HEK293 (cell line): Measurements from ENCODE around the gene TAS2R39.

Experiments used
- CTCF ChIA-PET: fragments of 350-600 bp; formaldehyde crosslinking; extraction: SDS; loops from one replicate; lab custom pipeline; 2021; ENCODE audit warnings: antibody characterized with exemption; lab: Yijun Ruan, JAX
- POLR2A ChIA-PET: fragments of 300-600 bp; formaldehyde crosslinking; extraction: SDS; loops from one replicate; lab custom pipeline; 2020; ENCODE audit warnings: antibody characterized with exemption, inconsistent platforms; lab: Yijun Ruan, JAX
- H3K27ac ChIP-seq: fragments of 200-500 bp; sonication (Bioruptor generic); 2 replicates; pipeline ENCODE4 v1.5.1; 2014; ENCODE audit warnings: low read depth, low read length, control low read depth, inconsistent platforms; ENCODE audit errors: extremely low read depth
- H3K36me3 ChIP-seq, 2 experiments: fragments of 200-500 bp in 1 of 2; sonication (Bioruptor generic) in 1 of 2; 1 replicate in 1 of 2; 2 replicates in 1 of 2; pipeline ENCODE4 v1.5.1; 2014 to 2017; ENCODE audit warnings: inconsistent platforms in 2 of 2, low read length in 2 of 2; ENCODE audit not compliant: control insufficient read depth in 2 of 2, insufficient read depth in 1 of 2
- H3K4me1 ChIP-seq: fragments of 200-500 bp; sonication (Bioruptor generic); 2 replicates; pipeline ENCODE4 v1.5.1; 2014; ENCODE audit warnings: mild to moderate bottlenecking, low read length, inconsistent platforms; ENCODE audit not compliant: control insufficient read depth, insufficient read depth
- H3K4me3 ChIP-seq: 2 replicates; pipeline ENCODE4 v1.5.1; 2011; ENCODE audit warnings: low read depth, mild to moderate bottlenecking, control low read depth, low read length, moderate library complexity
- H3K9me3 ChIP-seq: fragments of 200-500 bp; sonication (Bioruptor generic); 2 replicates; pipeline ENCODE4 v1.5.1; 2014; ENCODE audit warnings: low read depth, low read length, inconsistent platforms; ENCODE audit not compliant: control insufficient read depth, insufficient read depth
- FEZF1 ChIP-seq: fragments of 450-650 bp; formaldehyde crosslinking; IDR thresholded peaks from 2 replicates; pipeline ENCODE4 v1.5.1; 2016; ENCODE audit warnings: missing biosample characterization, missing genetic modification characterization
- HOXD13 ChIP-seq: sonication (generic); formaldehyde crosslinking; IDR thresholded peaks from 2 replicates; pipeline ENCODE4 v1.8.0; 2022; ENCODE audit warnings: missing genetic modification reagents, borderline replicate concordance
- IKZF3 ChIP-seq: fragments of 450-650 bp; IDR thresholded peaks from 2 replicates; pipeline ENCODE4 v1.5.0; 2018; ENCODE audit warnings: missing biosample characterization, mild to moderate bottlenecking, missing genetic modification characterization, moderate library complexity
- OVOL3 ChIP-seq: fragments of 450-650 bp; formaldehyde crosslinking; IDR thresholded peaks from 2 replicates; pipeline ENCODE4 v1.5.1; 2016; ENCODE audit warnings: missing biosample characterization, missing genetic modification characterization
- SALL2 ChIP-seq: fragments of 450-650 bp; formaldehyde crosslinking; IDR thresholded peaks from 2 replicates; pipeline ENCODE4 v1.5.0; 2017; ENCODE audit warnings: missing biosample characterization, mild to moderate bottlenecking, missing genetic modification characterization, borderline replicate concordance
- SCRT1 ChIP-seq: fragments of 450-650 bp; formaldehyde crosslinking; IDR thresholded peaks from 2 replicates; pipeline ENCODE4 v1.5.1; 2016; ENCODE audit warnings: missing biosample characterization, missing genetic modification characterization, borderline replicate concordance
- SP2 ChIP-seq: fragments of 450-650 bp; formaldehyde crosslinking; IDR thresholded peaks from 2 replicates; pipeline ENCODE4 v1.5.1; 2016; ENCODE audit warnings: missing biosample characterization, missing genetic modification characterization
- ZNF133 ChIP-seq: fragments of 450-650 bp; formaldehyde crosslinking; IDR thresholded peaks from 2 replicates; pipeline ENCODE4 v1.5.1; 2016; ENCODE audit warnings: missing biosample characterization, missing genetic modification characterization
- ZNF140 ChIP-seq: fragments of 450-650 bp; formaldehyde crosslinking; IDR thresholded peaks from 2 replicates; pipeline ENCODE4 v1.5.1; 2016; ENCODE audit warnings: missing biosample characterization, missing genetic modification characterization
- ZNF221 ChIP-seq: fragments of 450-650 bp; formaldehyde crosslinking; IDR thresholded peaks from 2 replicates; pipeline ENCODE4 v1.5.1; 2017; ENCODE audit warnings: missing biosample characterization, missing genetic modification characterization, borderline replicate concordance
- ZNF416 ChIP-seq: fragments of 450-650 bp; formaldehyde crosslinking; IDR thresholded peaks from 2 replicates; pipeline ENCODE4 v1.5.1; 2016; ENCODE audit warnings: missing biosample characterization, missing genetic modification characterization
- ZNF610 ChIP-seq: fragments of 450-650 bp; formaldehyde crosslinking; IDR thresholded peaks from 2 replicates; pipeline ENCODE4 v1.5.1; 2016; ENCODE audit warnings: missing biosample characterization, missing genetic modification characterization, borderline replicate concordance
- ZNF623 ChIP-seq: fragments of 450-650 bp; formaldehyde crosslinking; IDR thresholded peaks from 2 replicates; pipeline ENCODE4 v1.5.1; 2016; ENCODE audit warnings: missing biosample characterization, missing genetic modification characterization
- ZNF670 ChIP-seq: fragments of 450-650 bp; formaldehyde crosslinking; IDR thresholded peaks from 2 replicates; pipeline ENCODE4 v1.5.1; 2016; ENCODE audit warnings: missing biosample characterization, missing genetic modification characterization, low read depth
- ZNF76 ChIP-seq: fragments of 450-650 bp; formaldehyde crosslinking; IDR thresholded peaks from 2 replicates; pipeline ENCODE4; 2016; ENCODE audit warnings: low read depth, missing biosample characterization, missing genetic modification characterization, borderline replicate concordance
- ZNF792 ChIP-seq: fragments of 450-650 bp; formaldehyde crosslinking; IDR thresholded peaks from 2 replicates; pipeline ENCODE4 v1.5.1; 2016; ENCODE audit warnings: missing biosample characterization, missing genetic modification characterization
- ZNF830 ChIP-seq: fragments of 450-650 bp; IDR thresholded peaks from 2 replicates; pipeline ENCODE4 v1.5.0; 2018; ENCODE audit warnings: missing biosample characterization, missing genetic modification characterization, low read depth, mild to moderate bottlenecking, moderate library complexity
- ZNF843 ChIP-seq: fragments of 450-650 bp; formaldehyde crosslinking; IDR thresholded peaks from 2 replicates; pipeline ENCODE4 v1.5.1; 2016; ENCODE audit warnings: missing biosample characterization, missing genetic modification characterization
- TF ChIP-seq, protein P1 (sequence below): fragments of 450-650 bp; formaldehyde crosslinking; optimal IDR thresholded peaks from 2 replicates; pipeline ENCODE3; 2016; ENCODE audit warnings: missing biosample characterization, mild to moderate bottlenecking, missing genetic modification characterization
- TF ChIP-seq, protein P2 (sequence below): fragments of 450-650 bp; formaldehyde crosslinking; IDR thresholded peaks from 2 replicates; pipeline ENCODE4 v1.5.1; 2016; ENCODE audit warnings: missing biosample characterization, missing genetic modification characterization
- TF ChIP-seq, protein P3 (sequence below): fragments of 450-650 bp; formaldehyde crosslinking; IDR thresholded peaks from 2 replicates; pipeline ENCODE4 v1.5.1; 2017; ENCODE audit warnings: missing biosample characterization, missing genetic modification characterization
- TF ChIP-seq, protein P4 (sequence below): fragments of 450-650 bp; formaldehyde crosslinking; IDR thresholded peaks from 2 replicates; pipeline ENCODE4 v1.5.1; 2016; ENCODE audit warnings: missing biosample characterization, missing genetic modification characterization

Gene TAS2R39

DNA sequence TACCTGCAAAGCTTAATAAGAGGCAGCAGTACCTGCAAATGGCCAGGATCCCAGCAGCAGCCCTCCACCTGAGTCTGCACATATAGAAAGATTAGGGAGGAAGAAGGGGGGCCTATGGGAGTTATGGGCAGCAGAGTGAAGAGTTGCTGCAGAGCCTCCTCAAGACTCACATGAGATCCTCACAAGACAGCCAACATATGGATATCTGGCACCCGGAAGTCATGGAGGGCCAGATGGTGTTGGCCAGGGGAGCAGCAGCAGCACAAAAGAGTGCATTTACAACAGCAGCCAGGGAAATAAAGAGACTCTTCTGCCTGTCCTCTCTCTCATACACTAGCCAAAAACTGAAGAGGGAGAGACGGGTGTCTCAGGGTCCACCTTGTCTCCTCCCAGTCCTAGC lies 34.6 kb downstream of the TAS2R39 start:
- Histone ChIP-seq H3K36me3 (no peaks in the 10 kb centered on the region), H3K9me3 (no peaks in the 10 kb centered on the region), H3K4me1 (no peaks in the 10 kb centered on the region), H3K27ac (no peak overlapping the region), H3K4me3 (no peak overlapping the region)
- ChIA-PET POLR2A (no interaction called here), CTCF (interaction anchor here (0.6 to 5.3 kb wide), 6 partner anchors 10 to 345 kb away, joined by 3 to 148 read pairs (median 10); partner anchors contain the start of gene LLCFC1)
- TF ChIP-seq ZNF843 (tag by site-specific recombination), result no peak
- TF ChIP-seq, protein P1, sequence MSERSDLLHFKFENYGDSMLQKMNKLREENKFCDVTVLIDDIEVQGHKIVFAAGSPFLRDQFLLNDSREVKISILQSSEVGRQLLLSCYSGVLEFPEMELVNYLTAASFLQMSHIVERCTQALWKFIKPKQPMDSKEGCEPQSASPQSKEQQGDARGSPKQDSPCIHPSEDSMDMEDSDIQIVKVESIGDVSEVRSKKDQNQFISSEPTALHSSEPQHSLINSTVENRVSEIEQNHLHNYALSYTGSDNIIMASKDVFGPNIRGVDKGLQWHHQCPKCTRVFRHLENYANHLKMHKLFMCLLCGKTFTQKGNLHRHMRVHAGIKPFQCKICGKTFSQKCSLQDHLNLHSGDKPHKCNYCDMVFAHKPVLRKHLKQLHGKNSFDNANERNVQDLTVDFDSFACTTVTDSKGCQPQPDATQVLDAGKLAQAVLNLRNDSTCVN (tag by site-specific recombination), result no peak
- no peak for TF ChIP-seq ZNF623
- TF ChIP-seq HOXD13, result no peak
- TF ChIP-seq, protein P2, sequence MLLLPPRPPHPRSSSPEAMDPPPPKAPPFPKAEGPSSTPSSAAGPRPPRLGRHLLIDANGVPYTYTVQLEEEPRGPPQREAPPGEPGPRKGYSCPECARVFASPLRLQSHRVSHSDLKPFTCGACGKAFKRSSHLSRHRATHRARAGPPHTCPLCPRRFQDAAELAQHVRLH (tag by site-specific recombination), result no peak
- TF ChIP-seq ZNF221, result no peak
- TF ChIP-seq SCRT1, result no peak
- no peak for TF ChIP-seq IKZF3 (tag by site-specific recombination)
- TF ChIP-seq ZNF610 (tag by site-specific recombination), result no peak
- TF ChIP-seq ZNF416 (tag by site-specific recombination), result no peak
- TF ChIP-seq ZNF830 (tag by site-specific recombination), result no peak
- TF ChIP-seq ZNF792 (tag by site-specific recombination), result no peak

DNA sequence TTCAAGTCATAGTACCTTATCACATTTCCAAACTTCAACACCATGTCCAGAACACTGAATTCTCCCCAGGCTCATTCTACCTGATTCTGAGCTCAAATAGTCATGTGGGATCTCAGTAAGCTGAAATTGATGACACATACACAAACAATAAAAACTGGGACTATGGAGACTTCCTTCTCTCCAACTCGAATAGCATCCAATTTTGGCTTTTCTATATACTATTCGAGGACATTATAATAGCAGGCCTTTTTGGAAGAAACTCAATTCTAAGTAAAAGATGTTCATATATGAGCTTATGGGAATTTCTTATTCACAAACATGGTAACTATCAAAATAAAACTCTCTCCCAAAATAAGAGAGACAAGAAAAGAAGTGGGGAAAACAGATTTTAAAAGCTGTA lies 38.1 kb downstream of the TAS2R39 start:
- ChIA-PET POLR2A (no interaction called here), CTCF (interaction anchor here (0.5 to 3.8 kb wide), 8 partner anchors 12 to 370 kb away, joined by 3 to 25 read pairs (median 3); no protein-coding TSS in a partner anchor)
- no peaks in the 10 kb centered on the region for H3K4me1 ChIP-seq
- H3K4me3 ChIP-seq, result no peak overlapping the region
- no peaks in the 10 kb centered on the region for H3K9me3 ChIP-seq
- no peaks in the 10 kb centered on the region for H3K36me3 ChIP-seq
- H3K27ac ChIP-seq, result no peak overlapping the region
- TF ChIP-seq FEZF1 (tag by site-specific recombination) (no peak), ZNF670 (no peak), ZNF133 (tag by site-specific recombination) (no peak), ZNF76 (tag by site-specific recombination) (no peak), ZNF140 (no peak), SP2 (tag by site-specific recombination) (no peak), SALL2 (tag by site-specific recombination) (no peak), OVOL3 (tag by site-specific recombination) (no peak)
- TF ChIP-seq, protein P3, sequence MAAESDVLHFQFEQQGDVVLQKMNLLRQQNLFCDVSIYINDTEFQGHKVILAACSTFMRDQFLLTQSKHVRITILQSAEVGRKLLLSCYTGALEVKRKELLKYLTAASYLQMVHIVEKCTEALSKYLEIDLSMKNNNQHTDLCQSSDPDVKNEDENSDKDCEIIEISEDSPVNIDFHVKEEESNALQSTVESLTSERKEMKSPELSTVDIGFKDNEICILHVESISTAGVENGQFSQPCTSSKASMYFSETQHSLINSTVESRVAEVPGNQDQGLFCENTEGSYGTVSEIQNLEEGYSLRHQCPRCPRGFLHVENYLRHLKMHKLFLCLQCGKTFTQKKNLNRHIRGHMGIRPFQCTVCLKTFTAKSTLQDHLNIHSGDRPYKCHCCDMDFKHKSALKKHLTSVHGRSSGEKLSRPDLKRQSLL, result no peak

DNA sequence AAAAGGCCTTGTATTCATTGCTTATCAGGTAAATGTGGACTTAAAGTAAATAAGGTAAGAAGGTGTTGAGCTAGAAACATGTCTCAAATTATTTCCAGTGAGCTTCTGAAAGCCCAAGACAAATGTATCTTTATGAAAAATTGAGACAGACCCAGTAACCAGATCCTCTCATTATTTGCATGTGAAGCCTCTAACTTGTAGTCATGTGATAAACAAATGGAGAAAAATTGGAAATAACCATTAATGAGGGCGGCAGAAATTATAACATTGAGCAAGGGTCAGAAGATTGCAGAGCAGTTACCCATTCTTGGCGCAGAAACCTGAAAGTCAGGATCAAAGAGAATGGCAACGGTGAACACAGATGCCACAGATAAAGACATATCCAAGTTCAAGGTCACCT lies 38.5 kb downstream of the TAS2R39 start, which contains the start of gene TAS2R40:
Gene TAS2R40, plus strand, starts transcription at position 301 of the 400 bp plus-strand sequence. Its CDS starts 42 bp downstream, at position 343.
- no peaks in the 10 kb centered on the region for H3K36me3 ChIP-seq
- no peak for TF ChIP-seq ZNF830 (tag by site-specific recombination)
- TF ChIP-seq, protein P4, sequence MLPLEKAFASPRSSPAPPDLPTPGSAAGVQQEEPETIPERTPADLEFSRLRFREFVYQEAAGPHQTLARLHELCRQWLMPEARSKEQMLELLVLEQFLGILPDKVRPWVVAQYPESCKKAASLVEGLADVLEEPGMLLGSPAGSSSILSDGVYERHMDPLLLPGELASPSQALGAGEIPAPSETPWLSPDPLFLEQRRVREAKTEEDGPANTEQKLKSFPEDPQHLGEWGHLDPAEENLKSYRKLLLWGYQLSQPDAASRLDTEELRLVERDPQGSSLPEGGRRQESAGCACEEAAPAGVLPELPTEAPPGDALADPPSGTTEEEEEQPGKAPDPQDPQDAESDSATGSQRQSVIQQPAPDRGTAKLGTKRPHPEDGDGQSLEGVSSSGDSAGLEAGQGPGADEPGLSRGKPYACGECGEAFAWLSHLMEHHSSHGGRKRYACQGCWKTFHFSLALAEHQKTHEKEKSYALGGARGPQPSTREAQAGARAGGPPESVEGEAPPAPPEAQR (tag by site-specific recombination), result no peak
- TF ChIP-seq, all 188 proteins: peak for 0
- POLR2A ChIA-PET, result no interaction called here
- H3K9me3 ChIP-seq, result no peaks in the 10 kb centered on the region
- H3K4me3 ChIP-seq, result no peak within 1 kb of the TSS
- H3K27ac ChIP-seq, result no peak within 1 kb of the TSS
- H3K4me1 ChIP-seq, result no peaks in the 10 kb centered on the region
- CTCF ChIA-PET, result interaction anchor here (0.6 to 3.8 kb wide), 6 partner anchors 18 to 370 kb away, joined by 3 to 25 read pairs (median 3); no protein-coding TSS in a partner anchor
